Endometrium (tissue), 2 donors: Measurements from ENCODE around the gene GPS2.
A peak's percentile ranks its signal among the peaks of the same experiment; 100 is the strongest.

ENCODE experiments used
- FAIRE-seq: peaks from 2 replicates; lab custom pipeline; 2012; peaks lifted over from hg19 to GRCh38; lab: Jason Lieb, UNC
- donor health status: control.
- donor health status: control.

The GPS2 gene

DNA sequence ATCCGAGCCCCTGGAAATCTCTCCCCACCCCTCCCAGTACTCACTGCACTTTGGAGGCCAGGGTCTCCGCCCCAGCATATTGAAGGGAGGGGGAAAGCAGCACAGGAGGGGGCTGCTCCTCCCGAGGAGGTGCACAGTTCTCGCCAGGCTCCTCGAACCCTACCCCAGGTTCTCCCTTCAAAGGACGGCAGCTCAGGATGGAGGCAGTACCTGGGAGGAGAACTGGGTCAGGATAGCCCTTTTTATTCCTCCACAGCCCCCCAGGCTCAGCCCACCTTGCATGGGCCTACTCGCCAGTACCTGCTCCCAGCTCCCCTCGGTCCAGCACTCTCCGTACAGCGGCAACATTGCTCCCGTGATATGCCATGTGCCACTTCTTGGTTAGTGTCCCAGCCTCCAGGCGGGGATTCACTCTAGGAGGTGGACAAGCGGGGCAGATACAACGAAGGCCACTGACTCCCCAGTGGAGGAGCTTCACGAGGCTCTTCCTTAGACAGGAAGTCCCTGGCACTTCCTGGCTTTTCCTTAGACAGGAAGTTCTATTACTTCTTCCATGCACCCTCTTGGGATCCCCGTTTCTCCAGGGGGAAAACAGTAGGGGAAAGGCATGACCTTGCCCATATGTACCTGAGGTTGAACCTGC lies 2.1 kb upstream of the GPS2 start:
- FAIRE-seq: no peak

DNA sequence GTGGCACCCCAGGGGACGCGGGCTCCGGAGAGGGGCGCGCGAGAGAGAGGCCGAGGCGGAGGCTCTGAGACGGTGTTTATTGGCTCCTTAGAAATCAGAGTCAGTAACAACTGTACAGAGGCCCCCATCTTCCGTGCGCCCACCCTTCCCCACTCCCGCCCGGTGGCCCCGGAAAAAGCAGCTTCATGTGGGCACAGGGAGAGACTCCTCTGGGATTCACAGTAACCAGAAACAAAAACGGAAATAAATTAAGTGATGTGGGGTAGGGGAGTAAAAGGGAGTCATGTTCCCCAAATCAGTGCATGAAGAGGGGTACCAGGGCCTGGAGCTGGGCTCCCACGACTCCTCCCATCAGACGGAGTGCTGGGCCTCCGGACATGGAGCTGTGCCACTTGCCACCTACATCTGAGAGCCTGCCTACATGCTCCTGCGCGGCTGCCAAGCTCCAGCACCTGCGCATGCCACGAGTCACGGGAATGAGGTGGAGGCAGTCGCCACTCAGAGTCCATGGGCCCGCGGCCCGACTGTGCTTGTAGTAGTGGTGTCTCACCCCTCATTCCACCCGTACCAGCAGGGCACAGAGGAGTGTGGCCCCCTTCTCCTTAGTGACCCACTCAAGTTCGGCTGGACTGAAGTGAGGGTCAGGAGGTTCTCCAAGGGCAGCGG lies 543 bp upstream of the GPS2 start:
- FAIRE-seq: no peak

DNA sequence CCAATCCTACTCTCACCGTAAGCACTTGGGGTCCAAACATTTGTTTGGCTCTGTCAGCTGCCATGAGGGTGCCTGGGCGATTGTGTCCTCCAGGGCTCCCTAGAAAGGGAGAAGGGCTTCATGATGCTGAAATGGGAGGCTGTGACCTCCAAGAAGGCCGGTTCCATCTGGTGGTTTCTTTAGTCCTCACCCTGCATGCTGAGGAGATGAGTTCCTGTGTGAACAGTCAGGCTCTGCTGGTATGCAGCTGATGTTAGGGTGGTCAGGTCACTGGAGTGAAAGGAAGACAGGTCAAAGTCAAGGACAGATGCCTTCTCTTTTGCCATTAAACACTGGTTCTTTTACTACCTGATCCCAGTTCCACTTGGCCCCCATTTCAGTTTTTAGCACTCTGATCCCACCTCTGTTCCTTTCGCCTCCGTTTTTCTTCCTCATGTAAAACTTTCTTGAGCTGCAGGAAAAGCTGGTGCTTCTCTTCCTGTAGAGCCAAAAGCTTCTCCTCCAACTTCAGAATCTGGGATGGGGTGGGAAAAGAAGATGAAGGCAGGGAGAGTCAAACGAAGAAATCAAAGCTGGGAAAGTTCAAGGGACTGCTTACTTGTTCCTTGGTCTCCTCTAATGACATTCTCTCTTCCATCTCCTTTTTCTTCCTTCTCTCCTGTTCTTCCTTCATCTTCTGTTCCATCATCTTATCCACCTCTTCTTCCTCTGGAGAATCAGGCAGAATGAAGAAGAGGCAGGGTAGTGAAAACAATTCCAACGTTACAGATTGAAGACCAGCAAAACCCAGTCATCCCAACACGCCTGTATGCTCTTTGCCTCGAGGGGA lies 1.1 kb downstream of the GPS2 start:
- no peak for FAIRE-seq

DNA sequence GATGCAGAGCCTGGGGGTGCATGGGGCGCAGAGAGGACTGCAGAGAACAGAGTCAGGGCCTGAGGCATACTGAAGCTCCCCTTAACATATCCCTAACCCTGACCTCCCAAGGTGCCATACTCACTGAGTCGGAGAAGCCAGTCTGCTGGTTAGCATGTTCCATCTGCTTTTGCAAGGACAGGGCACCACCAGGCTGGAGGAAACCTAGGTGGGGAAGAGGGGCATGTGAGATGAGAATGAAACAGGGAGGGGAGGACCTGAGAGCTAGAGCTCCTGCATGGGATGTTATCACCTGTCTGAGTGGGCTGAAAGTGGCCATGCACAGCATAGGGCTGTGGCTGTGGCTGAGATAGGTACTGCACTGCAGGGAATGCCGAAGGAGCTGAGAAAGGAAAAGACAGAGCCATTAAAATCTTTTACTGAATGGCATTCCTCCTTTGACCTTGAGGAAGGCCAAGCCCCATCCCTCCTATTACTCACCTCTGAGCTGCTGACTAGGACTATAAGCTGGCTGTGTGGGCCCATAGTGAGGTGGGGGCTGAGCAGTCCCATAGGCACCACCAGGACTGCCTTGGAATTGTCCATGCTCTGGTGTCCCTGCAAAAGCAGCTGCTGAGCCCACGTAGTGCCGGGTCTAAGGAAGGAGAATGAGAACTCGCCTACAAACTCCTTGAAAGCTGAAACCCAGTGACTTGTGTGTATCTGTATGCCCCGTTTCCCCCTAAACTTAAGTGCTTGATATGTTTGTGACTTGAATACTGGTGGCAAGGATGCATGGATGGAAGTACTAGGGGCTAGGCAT lies 1.9 kb downstream of the GPS2 start:
- FAIRE-seq: no peak

DNA sequence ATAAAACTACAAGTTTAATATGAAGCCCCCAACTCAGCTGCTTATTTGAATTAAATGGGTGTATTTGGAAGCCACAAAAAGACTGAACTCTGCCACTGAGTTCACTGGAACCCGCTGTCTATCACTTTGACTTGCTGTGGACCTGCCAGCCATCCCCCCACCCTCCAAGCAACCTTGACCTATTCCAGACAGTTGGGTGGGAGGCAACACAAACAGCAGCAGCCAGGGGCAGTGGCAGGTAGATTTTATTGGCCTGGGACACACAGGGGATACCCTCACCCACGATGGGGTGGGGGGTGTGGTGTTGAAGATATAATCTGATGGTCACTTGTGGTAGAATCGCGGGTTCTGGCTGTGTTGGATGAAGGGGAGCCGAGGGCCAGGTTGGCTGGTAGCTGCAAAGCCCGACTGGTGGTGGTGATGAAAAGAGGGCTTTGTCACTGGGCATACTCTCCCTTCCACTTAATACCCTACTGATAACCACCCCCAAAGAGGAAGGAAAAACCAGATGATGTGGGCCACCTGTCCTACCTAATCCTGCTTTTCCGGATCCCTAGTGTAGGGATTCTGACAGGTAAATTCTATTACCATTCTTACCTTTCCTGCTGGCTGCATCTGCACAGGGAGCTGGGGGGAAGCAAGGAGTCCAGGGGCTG lies 2.6 kb downstream of the GPS2 start:
- FAIRE-seq: no peak

DNA sequence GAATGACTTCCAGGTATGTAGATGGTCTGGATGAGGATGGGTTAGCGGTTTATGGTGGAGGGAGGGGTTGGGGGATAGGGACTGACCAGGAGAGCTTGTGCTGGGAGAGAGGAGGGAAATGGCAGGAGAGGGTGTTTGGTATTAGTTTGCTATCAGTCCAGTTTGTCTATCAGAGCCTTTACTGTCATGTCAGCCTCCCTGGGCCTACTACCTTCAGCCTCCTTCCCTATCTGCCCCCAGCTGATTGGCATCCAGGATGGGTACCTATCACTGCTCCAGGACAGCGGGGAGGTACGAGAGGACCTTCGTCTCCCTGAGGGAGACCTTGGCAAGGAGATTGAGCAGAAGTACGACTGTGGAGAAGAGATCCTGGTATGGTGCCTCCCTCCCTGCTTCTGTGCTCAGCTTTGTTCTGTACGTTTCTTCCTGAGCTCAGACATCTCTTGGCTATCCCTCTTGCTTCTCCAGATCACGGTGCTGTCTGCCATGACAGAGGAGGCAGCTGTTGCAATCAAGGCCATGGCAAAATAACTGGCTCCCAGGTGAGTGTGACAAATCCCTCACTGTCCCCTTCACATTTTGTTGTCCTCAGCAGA lies 4.0 kb downstream of the GPS2 start:
- FAIRE-seq: no peak

DNA sequence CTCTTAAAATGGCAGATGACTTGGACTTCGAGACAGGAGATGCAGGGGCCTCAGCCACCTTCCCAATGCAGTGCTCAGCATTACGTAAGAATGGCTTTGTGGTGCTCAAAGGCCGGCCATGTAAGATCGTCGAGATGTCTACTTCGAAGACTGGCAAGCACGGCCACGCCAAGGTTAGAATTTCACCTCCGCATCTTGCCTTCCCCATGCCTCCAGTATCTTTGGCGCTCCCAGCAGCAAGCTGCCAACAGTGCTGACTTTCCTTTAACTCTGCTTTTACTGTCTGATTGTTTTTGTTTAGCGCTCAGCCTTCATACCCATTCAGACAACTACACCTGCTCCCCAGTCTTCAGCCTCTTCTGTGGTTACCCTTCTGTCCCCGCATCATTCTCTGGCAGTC lies 5.5 kb downstream of the GPS2 start:
- FAIRE-seq: no peak

DNA sequence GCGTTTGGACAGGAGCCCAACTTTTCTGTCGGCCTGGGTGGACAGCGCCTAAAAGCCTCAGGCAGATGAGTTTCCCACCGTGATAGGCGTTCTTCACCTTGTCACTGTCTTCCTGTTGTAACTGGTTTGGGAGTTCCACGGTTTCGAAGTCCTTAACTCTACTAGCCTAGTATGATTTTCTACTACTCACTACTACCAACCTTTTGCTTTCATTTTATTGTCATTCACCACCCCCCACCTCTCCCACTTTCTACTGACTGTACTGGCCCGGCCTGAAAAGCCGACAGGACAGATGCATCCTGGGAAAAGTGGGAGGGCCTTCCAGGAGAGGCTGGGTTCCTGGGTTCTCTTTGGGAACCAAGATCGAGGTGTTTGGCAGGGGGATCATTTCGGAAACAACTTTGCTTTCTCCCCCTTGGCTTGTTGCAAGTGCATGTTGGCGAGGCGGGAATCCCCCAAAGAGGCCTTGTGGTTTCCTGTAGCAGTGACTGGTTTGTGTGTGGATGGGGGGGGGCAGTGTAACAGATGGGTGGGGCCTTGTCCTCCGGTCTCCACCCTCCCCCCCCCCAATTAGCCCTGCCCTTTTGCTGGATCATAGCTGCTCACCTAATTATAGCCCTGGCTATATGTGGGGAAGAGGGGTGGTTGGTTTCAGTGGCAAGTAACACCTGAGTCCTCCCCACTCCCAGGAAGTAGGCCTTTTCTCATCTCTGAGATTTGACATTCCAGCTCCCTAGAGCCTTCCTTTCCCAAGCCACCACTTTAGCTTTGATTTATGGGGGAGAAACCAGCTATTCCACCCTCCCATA lies 6.3 kb downstream of the GPS2 start:
- FAIRE-seq: peak; percentile 60

DNA sequence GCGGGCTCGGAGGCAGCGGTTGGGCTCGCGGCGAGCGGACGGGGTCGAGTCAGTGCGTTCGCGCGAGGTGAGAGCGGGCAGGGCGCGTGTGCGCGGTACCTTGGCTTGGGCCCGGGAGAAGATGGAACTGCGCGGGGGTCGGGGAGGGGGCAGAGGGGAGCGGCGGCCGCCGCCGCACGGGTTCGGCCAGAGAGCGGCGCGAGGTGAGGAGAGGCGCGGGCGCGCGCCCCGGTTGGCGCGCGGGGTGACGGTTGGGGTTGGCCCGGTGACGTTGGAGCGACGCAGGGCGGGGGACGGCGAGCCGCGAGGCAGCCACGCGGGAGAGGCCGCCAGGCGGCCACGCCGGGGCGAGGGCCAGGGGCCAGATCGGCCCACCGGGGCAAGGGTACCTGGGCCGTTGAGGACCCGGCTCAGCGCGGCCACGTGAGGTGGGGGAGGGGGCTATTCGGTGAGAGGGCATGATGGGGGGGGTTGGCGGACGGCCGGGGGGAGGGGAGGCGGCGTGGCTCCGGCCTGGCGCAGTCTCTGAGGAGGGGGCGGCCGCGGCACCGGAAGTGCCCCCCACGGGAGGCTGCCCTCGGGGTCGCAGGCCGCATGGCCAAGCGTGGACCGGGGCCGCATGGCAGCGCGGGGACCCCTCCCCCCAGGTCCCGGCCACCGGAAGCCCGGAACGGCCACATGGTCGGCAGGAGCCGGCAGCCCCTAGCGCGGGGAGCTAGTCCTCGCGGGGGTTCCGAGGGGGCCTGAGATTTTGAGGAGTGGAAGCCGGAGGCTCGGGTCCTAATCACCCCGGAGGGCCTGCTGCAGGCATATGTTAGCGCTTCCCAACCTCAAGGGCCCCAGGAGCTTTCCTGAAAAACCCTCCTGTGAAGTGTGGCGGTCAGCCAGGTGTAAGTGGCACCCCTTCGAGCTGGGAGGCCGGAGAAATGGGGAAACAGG lies 7.2 kb downstream of the GPS2 start:
- FAIRE-seq: no peak

DNA sequence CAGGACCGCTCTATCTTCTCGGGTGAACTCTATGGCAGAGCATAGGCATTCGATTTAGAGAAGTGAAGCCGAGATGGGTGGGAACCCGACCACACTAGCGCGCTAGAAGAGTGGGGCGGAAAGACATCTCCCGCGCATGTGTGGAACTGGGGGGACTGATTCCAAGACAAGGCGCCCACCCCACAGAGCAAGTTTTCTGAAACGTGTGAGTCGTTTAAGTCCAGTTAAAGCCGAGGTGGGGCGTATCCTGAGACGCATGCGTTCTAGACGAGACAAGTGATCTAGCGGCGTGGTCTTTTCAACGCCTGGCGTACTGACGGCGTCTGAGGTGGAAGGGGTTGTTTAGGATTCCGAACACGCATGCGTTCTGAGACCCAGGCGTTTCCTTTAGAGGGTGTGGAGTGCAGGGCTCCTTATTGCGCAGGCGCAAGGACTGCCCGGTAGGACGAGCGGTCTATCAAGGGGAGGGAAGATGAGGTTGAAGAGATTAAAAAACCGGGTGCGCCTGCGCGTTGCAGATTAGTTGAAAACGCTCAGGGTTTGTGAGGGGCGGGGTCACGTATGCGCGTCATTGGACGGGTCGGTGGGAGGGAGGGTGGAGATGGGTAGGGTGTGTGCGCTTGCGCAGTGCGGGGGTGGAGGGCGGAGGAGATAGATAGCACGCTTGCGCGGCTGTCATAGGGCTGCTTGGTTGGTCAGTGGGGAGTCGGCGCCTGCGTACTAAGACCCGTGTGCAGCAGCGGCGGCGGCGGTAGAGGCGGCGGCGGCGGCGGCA lies 8.1 kb downstream of the GPS2 start, which contains the start of gene EIF5A:
Gene EIF5A (plus strand): TSS at position 718 of the 775 bp plus-strand sequence. CDS start 2,008 bp downstream, outside the sequence.
- peak; percentile 95 for FAIRE-seq

DNA sequence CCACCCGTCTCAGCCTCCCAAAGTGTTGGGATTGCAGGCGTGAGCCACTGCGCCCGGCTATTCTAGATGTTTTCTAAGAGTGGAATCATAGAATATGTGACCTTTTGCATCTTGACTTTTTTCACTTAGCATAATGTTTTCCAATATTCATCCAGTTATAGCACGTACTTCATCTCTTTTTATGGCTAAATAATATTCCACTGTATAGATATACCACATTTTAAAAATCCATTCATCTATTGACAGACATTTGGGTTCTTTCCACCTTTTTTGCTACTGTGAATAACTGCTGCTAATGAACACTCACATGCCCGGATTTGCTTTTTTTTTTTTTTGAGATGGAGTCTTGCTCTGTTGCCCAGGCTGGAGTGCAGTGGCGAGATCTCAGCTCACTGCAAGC lies 11.0 kb downstream of the GPS2 start:
- no peak for FAIRE-seq

DNA sequence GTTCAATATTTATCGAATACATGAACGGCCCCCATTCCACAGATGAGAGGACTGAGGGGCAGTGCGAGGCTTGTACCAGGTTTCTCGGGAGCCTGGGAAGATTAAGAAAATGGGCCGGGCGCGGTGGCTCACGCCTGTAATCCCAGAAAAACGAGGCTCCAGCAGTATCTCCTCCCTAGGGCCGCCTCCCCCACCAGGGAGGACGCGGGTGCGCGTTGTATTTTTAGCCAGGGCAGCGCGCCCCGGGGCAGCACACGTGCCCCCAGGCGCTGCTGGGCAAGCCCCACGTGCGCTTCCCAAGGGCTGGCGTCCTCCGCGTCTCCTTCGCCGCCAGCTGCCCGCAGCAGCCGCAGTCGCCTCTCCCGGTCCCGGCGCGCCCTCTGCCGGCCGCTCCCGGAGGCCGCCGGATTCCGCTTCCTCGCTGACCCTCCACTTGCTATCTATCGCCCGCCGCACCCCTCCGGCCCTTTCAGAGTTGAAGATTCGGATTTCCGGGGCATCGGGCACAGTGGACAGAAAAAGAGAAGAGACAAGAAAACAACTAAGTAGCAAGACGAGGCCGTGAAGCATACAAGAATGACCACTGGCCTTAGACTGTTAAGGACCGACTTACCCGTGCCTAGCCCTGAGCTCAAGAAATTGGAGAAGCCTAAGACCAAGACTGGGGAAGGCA lies 18.8 kb downstream of the GPS2 start:
- no peak for FAIRE-seq

DNA sequence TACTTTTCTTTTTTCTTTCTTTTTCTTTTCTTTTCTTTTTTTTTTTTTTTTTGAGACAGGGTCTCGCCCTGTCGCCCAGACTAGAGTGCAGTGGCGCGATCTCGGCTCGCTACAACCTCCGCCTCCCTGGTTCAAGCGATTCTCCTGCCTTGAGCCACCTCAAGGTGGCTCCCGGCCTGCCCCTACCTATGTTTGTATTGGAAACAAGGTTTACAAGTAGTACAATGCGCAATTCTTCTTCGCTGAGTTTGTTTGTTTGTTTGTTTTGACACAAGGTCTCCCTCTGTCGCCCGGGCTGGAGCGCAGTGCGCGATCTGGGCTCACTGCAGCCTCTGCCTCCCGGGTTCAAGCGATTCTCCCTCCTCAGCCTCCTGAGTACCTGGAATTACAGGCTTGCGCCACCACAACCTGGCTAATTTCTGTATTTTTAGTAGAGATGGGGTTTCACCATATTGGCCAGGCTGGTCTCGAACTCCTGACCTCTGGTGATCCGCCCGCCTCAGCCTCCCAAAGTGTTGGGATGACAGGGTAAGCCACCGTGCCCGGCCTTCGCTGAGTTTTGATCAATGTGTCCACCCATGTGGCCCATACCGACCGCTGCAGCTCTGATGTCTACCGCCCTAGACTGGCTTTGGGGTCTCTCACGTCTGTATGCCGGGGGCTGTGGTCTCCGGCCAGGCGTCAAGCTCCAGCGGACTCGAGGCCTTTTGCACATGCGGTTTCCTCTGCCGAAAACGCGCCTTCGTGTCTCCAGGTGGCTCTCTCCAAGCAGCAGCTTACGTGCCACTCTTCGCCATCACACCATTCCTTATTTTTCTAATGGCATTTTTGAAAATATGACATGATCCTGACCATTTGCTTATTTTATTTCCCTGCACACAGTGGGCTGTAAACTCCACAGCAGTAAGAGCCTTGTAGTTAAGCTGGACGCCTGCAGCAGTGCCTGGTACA lies 19.7 kb downstream of the GPS2 start:
- no peak for FAIRE-seq

DNA sequence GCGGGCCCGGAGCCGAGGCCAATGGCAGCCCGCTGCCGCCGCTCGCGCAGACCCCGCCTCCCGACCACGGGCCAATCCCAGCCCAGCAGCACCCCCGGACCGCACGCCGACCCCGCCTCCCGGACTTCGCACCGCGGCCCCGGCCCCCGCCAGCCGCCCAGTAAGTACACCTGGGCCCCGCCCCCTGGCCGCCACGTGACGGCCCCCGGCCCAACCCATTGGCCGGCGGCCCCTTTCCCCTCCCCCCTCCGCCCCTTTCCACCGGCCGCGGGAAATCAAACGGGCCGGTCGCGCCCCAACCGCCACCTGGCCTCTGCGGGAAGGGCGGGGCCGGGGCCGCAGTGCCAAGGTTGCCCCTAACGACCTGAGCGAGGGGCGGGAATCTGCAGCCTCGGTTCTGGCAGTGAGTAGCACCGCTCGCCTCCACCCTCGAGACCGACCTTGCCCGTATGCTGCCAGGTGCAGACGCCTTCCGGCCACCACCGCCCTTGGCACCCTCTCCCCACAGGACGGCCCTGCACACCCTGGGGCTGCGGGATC lies 20.5 kb downstream of the GPS2 start, which contains the start of gene YBX2:
Gene YBX2 (minus strand): TSS at position 26 of the 540 bp plus-strand sequence. CDS start 139 bp downstream, outside the sequence.
- no peak for FAIRE-seq

DNA sequence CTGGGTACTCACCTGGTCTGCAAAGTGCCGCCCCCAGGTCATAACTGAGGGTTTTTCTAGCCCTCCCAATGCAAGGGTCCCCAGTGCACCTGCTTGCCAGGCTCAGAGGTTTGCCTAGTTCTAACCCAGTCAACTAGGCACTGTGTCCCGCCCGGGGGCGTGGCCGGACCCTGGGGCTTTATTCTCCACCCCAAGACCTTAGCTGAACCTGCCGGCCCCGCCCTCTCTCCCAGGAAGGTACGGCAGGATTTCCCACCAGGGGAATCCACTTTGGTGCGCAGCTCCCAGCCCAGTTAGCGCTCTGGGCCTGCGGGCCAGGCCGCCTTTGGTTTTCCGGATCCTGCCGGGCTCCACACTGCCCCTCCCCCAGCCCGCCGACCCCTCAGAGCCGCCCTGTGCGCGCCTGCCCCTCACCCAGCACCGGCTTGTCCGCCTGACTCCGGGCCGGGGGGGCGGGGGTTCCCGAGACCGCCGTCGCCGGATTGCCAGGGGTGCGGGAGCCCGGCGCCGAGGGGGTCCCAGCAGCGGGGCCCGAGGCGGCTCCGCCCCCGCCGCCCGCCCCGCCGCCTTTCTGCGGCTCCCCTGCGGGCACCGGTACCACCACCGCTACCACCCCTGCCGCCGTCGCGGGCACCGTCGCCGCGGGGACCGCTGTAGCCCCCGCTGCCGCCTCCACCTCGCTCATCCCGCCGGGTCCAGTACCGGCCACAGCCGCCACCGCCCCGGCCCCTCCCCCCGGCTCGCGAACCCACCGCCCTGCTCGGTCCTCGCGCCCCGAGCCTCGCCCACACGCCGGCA lies 21.1 kb downstream of the GPS2 start:
- no peak for FAIRE-seq
